Left lung (tissue), 10 donors: Measurements from ENCODE around the gene TBX15. TPM values are rescaled to one million over a fixed set of nuclear protein-coding genes. Genes with fewer than 3 reads are reported as not detected.
A peak's percentile ranks its signal among the peaks of the same experiment; 100 is the strongest.

Experiments
- ATAC-seq: fragments of 200-7000 bp; cut with Tn5 transposase; one replicate; pipeline ENCODE4 v1.9.1; 2020; ENCODE audit warnings: moderate library complexity
- DNase-seq, 4 donors: peaks; one replicate each; pipeline ENCODE4 v3.0.0-alpha.2; 2013 to 2020
- H3K27ac ChIP-seq, 2 donors: fragments of 200-600 bp; sonication (generic) in 1 of 2; one replicate each; pipeline versions ENCODE4 v1.5.0 to v1.8.0; 2020 to 2021
- H3K27me3 ChIP-seq, 2 donors: fragments of 200-600 bp; sonication (generic) in 1 of 2; one replicate each; pipeline versions ENCODE4 v1.5.0 to v1.8.0; 2020 to 2021
- H3K36me3 ChIP-seq, 2 donors: fragments of 200-600 bp; sonication (generic) in 1 of 2; one replicate each; pipeline versions ENCODE4 v1.5.0 to v1.8.0; 2020 to 2021
- H3K4me1 ChIP-seq, 2 donors: fragments of 200-600 bp; one replicate each; pipeline ENCODE4 v1.8.0; 2021
- H3K4me3 ChIP-seq, 2 donors: fragments of 200-600 bp; sonication (generic) in 1 of 2; one replicate each; pipeline versions ENCODE4 v1.5.0 to v1.8.0; 2020 to 2021; ENCODE audit warnings: mild to moderate bottlenecking in 1 of 2
- H3K9me3 ChIP-seq, 2 donors: fragments of 200-600 bp; sonication (generic) in 1 of 2; one replicate each; pipeline versions ENCODE4 v1.5.0 to v1.8.0; 2020 to 2021
- CTCF ChIP-seq, 2 donors: fragments of 200-600 bp; sonication (generic) in 1 of 2; IDR thresholded peaks; one replicate each; pipeline versions ENCODE4 v1.5.0 to v1.8.0; 2021; ENCODE audit warnings: antibody characterized with exemption in 2 of 2
- intact Hi-C, 2 donors: fragments of 100-400 bp; cut with DNase I; formaldehyde crosslinking; loops; one replicate each; pipeline versions ENCODE4 v1.11.2 to v1.14.2; 2022
- polyA plus RNA-seq, 6 donors: library from polyadenylated mRNA; unstranded; fragments of 120-200 nt; gene quantifications; one replicate each; pipeline ENCODE4 v1.2.1, GENCODE V29; 2013; ENCODE audit not compliant: insufficient read length in 6 of 6
- total RNA-seq, 2 donors: library from RNA; stranded (reverse); fragmentation: NEBNext Ultra II Directional; extraction: Animal tissue kit (Norgen Biotek cat#: 25700); gene quantifications; one replicate each; pipeline ENCODE4 v1.2.1, GENCODE V29; 2021
- donor health status: DM: no; HTN: yes; CAD: no.
- donor health status: DM: no; HTN: no; CAD: no.

TBX15 gene
- total and polyA plus RNA-seq, 8 donors = 0.10 to 1.0 (median 0.34) TPM

GRCh38 chr1:118963138-118963455 lies 25.0 kb downstream of the TBX15 start:
- Histone ChIP-seq H3K27ac (no peak overlapping the region), H3K27me3 (no peaks in the 10 kb centered on the region), H3K36me3 (no peaks in the 10 kb centered on the region), H3K4me3 (no peak overlapping the region), H3K9me3 (no peaks in the 10 kb centered on the region), H3K4me1 (no peaks in the 10 kb centered on the region)
- no peak for TF ChIP-seq CTCF (IDR thresholded peaks at IDR 0.05)
- intact Hi-C loops = no loop called here
- DNase-seq = no peak
- ATAC-seq = no peak

- no peak for ATAC-seq
- no peak for DNase-seq
- Histone ChIP-seq H3K9me3 (no peaks in the 10 kb centered on the region), H3K4me3 (no peak overlapping the region), H3K4me1 (no peaks in the 10 kb centered on the region), H3K27ac (no peak overlapping the region), H3K36me3 (no peaks in the 10 kb centered on the region), H3K27me3 (no peaks in the 10 kb centered on the region)
- intact Hi-C loops = no loop called here
- no peak for TF ChIP-seq CTCF (IDR thresholded peaks at IDR 0.05)
Observed at GRCh38 chr1:118961156-118961555, 27.0 kb downstream of the TBX15 start.

- Histone ChIP-seq H3K27ac (no peak overlapping the region), H3K4me1 (no peaks in the 10 kb centered on the region), H3K4me3 (no peak overlapping the region), H3K9me3 (no peaks in the 10 kb centered on the region), H3K36me3 (no peaks in the 10 kb centered on the region), H3K27me3 (no peaks in the 10 kb centered on the region)
- intact Hi-C loops = no loop called here
- TF ChIP-seq CTCF (IDR thresholded peaks at IDR 0.05) = no peak
- ATAC-seq (peak; percentile 40), DNase-seq (no peak)
Observed at GRCh38 chr1:118960567-118961136, 27.5 kb downstream of the TBX15 start.

- no peak overlapping the region for H3K27ac ChIP-seq
- no peak for DNase-seq
- H3K36me3 ChIP-seq = no peaks in the 10 kb centered on the region
- intact Hi-C loops = no loop called here
- ATAC-seq = no peak
- H3K4me1 ChIP-seq = no peaks in the 10 kb centered on the region
- H3K27me3 ChIP-seq = no peaks in the 10 kb centered on the region
- no peaks in the 10 kb centered on the region for H3K9me3 ChIP-seq
- no peak for TF ChIP-seq CTCF (IDR thresholded peaks at IDR 0.05)
- no peak overlapping the region for H3K4me3 ChIP-seq
Observed at GRCh38 chr1:118960026-118960561, 28.0 kb downstream of the TBX15 start.

GRCh38 chr1:118958937-118959631 lies 29.1 kb downstream of the TBX15 start:
- Histone ChIP-seq H3K4me1 (no peaks in the 10 kb centered on the region), H3K36me3 (no peaks in the 10 kb centered on the region), H3K27ac (no peak overlapping the region), H3K4me3 (no peak overlapping the region), H3K27me3 (no peaks in the 10 kb centered on the region), H3K9me3 (no peaks in the 10 kb centered on the region)
- ATAC-seq (no peak), DNase-seq (no peak)
- intact Hi-C loops = no loop called here
- no peak for TF ChIP-seq CTCF (IDR thresholded peaks at IDR 0.05)
